OCI-M2 (cell line): Measurements from ENCODE around the gene FAM81B.
"Not testable (repeated sequence)": the region's sequence is repeated elsewhere in the genome, so short reads cannot be mapped to it uniquely, and the experiment has no call there.

Experiments used
- DNase-seq: peaks from one replicate; lab custom pipeline; 2025; ENCODE audit not compliant: unreplicated experiment; lab: John Stamatoyannopoulos, UW

FAM81B gene

GRCh38 chr5:95390812-95391492 is at the start of gene FAM81B:
TSS of gene FAM81B (plus strand) at chr5:95391366. CDS start at chr5:95391390, 24 bp downstream.
- no peak for DNase-seq

GRCh38 chr5:95341444-95341843 is 49.7 kb upstream of the FAM81B start:
- not testable (repeated sequence) for DNase-seq

- no peak for DNase-seq
These were observed 43.6 kb upstream of the FAM81B start for GRCh38 chr5:95347506-95348120.

- no peak for DNase-seq
These were observed 40.5 kb upstream of the FAM81B start for GRCh38 chr5:95350631-95351030.

- no peak for DNase-seq
These were observed 38.5 kb upstream of the FAM81B start for GRCh38 chr5:95352691-95353090.

- no peak for DNase-seq
These were observed 32.8 kb upstream of the FAM81B start for GRCh38 chr5:95358320-95358719.

- no peak for DNase-seq
These were observed 32.3 kb upstream of the FAM81B start for GRCh38 chr5:95358848-95359247.

GRCh38 chr5:95360667-95361066 is 30.5 kb upstream of the FAM81B start:
- DNase-seq = not testable (repeated sequence)

- DNase-seq = no peak
These were observed 25.7 kb upstream of the FAM81B start for GRCh38 chr5:95365302-95366095.

- DNase-seq = no peak
These were observed 21.4 kb upstream of the FAM81B start for GRCh38 chr5:95369782-95370181.

- no peak for DNase-seq
These were observed 17.1 kb upstream of the FAM81B start for GRCh38 chr5:95374061-95374460.

GRCh38 chr5:95375591-95375990 is 15.6 kb upstream of the FAM81B start:
- no peak for DNase-seq

- DNase-seq = no peak
These were observed 12.0 kb upstream of the FAM81B start for GRCh38 chr5:95379133-95379532.

GRCh38 chr5:95380103-95380628 is 11.0 kb upstream of the FAM81B start:
- no peak for DNase-seq

GRCh38 chr5:95382801-95383200 is 8.4 kb upstream of the FAM81B start:
- DNase-seq = no peak

GRCh38 chr5:95384485-95385213 is 6.5 kb upstream of the FAM81B start:
- DNase-seq = no peak

- no peak for DNase-seq
These were observed 5.8 kb upstream of the FAM81B start for GRCh38 chr5:95385334-95385733.

GRCh38 chr5:95391965-95392364 is 799 bp downstream of the FAM81B start:
- DNase-seq = not testable (repeated sequence)

GRCh38 chr5:95392593-95393182 is 1.5 kb downstream of the FAM81B start:
- DNase-seq = no peak

GRCh38 chr5:95393279-95393678 is 2.1 kb downstream of the FAM81B start:
- no peak for DNase-seq

- DNase-seq = no peak
These were observed 7.8 kb downstream of the FAM81B start for GRCh38 chr5:95398989-95399388.
